GM12865 (cell line): ENCODE data around the gene TARBP1.
"Not testable (repeated sequence)": the region's sequence is repeated elsewhere in the genome, so short reads cannot be mapped to it uniquely, and the experiment has no call there.

Experiments
- DNase-seq: peaks from one replicate; pipeline ENCODE4 v3.0.0; 2010; ENCODE audit warnings: low read depth
- H3K4me3 ChIP-seq: 2 replicates; pipeline ENCODE4 v1.5.1; 2011; ENCODE audit warnings: mild to moderate bottlenecking, low read depth, low read length, control low read depth
- TF ChIP-seq, protein P1 (sequence below): IDR thresholded peaks from 2 replicates; pipeline ENCODE4 v1.5.1; 2011; ENCODE audit warnings: low read length, control low read depth, low read depth, inconsistent platforms; ENCODE audit not compliant: insufficient read depth; ENCODE audit errors: missing control alignments

TARBP1 gene

DNA sequence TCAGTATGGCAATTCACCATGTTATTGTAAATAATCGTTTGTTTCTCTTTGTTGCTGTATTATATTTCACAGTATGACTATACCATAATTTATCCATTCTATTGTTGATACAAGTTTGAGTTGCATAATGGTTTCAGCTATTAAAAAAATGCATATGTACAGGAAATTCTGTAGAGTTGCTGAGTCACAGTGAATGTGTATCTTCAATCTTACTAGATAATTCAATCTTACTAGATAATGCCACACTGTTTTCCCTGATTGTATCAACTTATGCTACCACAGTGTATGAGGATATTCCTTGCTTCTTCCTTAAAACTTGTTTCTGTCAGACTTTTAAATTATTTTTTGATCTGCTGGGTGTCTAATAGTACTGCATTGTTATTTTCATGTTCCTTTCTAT lies 109.2 kb downstream of the TARBP1 start:
- H3K4me3 ChIP-seq = no peak overlapping the region
- no peak for DNase-seq
- TF ChIP-seq, protein P1, sequence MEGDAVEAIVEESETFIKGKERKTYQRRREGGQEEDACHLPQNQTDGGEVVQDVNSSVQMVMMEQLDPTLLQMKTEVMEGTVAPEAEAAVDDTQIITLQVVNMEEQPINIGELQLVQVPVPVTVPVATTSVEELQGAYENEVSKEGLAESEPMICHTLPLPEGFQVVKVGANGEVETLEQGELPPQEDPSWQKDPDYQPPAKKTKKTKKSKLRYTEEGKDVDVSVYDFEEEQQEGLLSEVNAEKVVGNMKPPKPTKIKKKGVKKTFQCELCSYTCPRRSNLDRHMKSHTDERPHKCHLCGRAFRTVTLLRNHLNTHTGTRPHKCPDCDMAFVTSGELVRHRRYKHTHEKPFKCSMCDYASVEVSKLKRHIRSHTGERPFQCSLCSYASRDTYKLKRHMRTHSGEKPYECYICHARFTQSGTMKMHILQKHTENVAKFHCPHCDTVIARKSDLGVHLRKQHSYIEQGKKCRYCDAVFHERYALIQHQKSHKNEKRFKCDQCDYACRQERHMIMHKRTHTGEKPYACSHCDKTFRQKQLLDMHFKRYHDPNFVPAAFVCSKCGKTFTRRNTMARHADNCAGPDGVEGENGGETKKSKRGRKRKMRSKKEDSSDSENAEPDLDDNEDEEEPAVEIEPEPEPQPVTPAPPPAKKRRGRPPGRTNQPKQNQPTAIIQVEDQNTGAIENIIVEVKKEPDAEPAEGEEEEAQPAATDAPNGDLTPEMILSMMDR = no peak

DNA sequence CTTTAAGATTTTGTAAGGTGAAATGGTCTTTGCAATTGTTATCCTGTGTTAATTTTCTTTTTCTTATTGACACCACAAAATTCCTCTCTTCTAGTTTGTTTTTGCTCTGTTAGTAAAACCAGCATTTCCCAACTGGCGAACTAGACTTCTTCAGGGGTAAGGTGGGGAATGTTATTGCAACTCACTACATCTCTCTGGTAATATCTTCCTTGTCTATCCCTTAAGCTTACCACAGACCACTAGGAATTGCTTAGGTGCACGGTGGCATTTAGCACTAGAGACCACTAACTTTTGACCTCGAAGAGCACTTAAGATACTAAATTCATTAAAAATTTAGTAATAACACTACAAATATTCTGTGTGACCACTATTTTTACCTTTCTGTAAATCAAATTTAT lies 109.9 kb downstream of the TARBP1 start:
- no peak for DNase-seq
- H3K4me3 ChIP-seq = no peak overlapping the region
- TF ChIP-seq, protein P1 = no peak

DNA sequence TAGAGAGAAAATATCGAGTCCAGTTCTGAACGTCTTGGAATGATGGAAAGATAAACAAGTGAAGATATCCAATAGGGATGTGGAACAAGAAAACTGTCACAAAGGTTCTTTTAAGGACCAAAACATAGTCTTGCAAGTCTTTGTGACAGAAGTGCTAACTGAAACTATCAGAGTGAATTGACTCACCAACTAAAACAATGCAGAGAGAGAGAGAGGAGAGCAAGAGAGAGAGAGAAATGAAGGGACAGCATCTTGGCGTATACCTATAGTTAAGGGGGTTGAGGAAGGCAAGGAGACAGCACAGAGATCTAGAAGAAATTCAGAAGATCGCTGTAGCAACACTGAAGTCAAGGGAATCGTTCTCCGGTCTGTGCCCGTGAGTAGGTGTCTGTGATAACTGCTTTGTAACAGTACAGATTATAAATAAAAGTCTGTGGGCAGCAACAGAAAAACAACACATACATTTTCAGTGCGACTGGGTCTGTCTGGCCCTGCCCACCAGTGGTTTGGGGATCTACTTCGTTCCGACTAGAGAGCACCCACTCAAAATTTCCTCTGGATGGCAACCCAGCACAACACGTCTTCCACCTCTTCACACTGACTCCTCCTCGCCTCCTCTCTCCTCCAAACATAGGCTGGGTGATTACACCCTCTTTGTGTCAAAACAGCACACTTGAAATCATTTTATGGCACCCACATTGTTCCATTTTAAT lies 110.5 kb downstream of the TARBP1 start:
- H3K4me3 ChIP-seq = no peak overlapping the region
- DNase-seq = no peak
- TF ChIP-seq, protein P1 = no peak

DNA sequence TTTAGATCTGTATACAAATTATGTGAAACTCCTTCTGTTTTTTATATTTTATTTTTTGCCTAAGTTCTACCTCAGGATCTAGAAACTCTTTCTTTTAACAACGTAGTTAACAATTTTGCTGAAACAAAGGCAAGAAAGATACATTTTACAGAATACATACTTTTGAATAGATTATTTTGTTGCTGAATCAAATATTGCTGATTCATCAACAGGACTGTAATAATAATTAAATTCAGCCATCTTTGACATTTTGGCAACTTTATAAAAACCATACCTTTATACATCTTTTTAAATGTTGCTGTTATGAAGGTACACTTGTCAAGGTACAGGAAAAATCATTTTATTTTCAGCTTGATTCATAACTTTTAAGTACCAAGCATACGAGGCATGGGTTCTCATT lies 116.4 kb downstream of the TARBP1 start:
- no peak for DNase-seq
- H3K4me3 ChIP-seq = no peak overlapping the region
- TF ChIP-seq, protein P1 = no peak

DNA sequence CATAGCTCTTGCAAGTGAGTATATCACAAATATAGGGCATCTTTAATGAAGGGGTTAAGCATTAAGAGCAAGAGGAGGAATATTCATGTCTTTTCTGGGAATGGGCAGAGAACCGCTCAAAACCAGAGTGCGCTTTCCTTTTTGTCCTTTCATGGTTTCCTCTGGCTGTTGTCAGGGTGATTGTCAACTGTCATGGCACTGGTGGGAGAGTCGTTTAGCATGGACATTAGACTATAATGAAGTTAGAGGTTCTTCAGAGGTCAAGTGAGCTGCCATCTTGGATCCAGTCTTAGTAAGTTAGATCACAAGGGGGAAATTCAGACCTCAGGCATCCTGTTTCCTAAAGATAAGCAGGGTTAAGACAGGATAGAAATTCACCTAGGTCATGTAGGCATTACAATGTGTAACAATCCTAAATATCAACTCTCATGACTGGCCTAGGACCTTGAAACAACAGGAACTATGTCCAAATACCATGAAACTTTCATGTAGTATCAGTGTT lies 117.8 kb downstream of the TARBP1 start:
- H3K4me3 ChIP-seq = no peak overlapping the region
- DNase-seq = no peak
- TF ChIP-seq, protein P1 = no peak

DNA sequence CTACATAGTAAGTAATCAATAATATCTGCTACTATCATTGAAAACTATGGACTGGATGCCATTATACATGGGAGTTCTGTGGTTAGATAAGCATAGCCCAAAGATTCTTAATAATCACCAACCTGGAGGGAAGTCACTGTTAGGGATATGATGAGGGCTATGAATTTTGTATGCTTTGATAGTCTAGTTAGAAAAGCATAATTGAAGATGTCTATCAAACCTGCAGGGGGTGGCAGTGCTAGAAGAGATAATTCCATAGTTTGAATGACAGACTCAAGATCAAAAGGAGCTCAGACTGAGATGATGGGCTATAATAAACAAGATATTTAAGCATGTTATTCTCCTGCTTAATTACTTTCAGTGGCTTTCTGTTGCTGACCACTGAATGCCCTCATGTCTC lies 121.1 kb downstream of the TARBP1 start:
- DNase-seq = no peak
- TF ChIP-seq, protein P1 = no peak
- H3K4me3 ChIP-seq = no peak overlapping the region

DNA sequence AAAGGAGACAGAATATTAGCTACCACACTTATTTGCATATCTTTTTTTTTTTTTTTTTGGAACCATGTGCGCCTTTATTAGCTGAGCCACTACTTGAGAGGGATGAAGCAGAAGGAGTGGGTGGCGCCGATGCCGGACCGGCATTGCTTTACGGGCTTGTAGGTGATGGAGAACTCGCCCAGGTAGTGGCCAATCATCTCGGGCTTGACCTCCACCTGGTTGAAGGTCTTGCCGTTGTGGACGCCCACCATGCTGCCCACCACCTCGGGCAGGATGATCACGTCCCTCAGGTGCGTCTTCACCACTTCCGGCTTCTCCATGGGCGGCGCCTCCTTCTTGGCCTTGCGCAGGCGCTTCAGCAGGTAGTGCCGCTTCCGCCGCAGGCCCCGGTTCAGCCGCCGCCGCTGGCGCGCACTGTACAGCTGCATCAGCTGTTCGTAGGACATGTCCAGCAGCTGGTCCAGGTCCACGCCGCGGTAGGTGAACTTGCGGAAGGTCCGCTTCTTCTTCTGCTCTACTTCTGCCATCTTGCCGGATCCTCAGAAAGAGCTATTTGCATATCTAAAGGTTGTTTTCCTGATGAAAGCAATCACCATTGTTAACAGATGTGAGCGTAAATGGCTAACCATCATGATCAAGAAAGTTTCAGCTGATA lies 122.2 kb downstream of the TARBP1 start:
- not testable (repeated sequence) for H3K4me3 ChIP-seq, DNase-seq
